Bronchial epithelial cell (primary cell): ENCODE measurements around the gene STARD10. TPM values are rescaled to one million over a fixed set of nuclear protein-coding genes. Genes with fewer than 3 reads are reported as not detected.

ENCODE experiments used
- DNase-seq: peaks from one replicate; pipeline ENCODE4 v3.0.0-alpha.2; 2010; ENCODE audit warnings: low read depth
- FAIRE-seq: peaks from 2 replicates; lab custom pipeline; 2011; peaks lifted over from hg19 to GRCh38; lab: Jason Lieb, UNC
- H3K27me3 ChIP-seq: 2 replicates; pipeline ENCODE4 v1.5.1; 2011; ENCODE audit warnings: low read length; ENCODE audit not compliant: control insufficient read depth, insufficient read depth
- H3K36me3 ChIP-seq: 2 replicates; pipeline ENCODE4 v1.5.1; 2011; ENCODE audit warnings: low read length; ENCODE audit not compliant: control insufficient read depth, insufficient read depth
- H3K4me3 ChIP-seq: 2 replicates; pipeline ENCODE4 v1.5.1; 2011; ENCODE audit warnings: mild to moderate bottlenecking, low read depth, low read length, control low read depth
- CTCF ChIP-seq: IDR thresholded peaks from 2 replicates; pipeline ENCODE4 v1.5.1; 2011; ENCODE audit warnings: mild to moderate bottlenecking, moderate library complexity, low read length, control low read depth, inconsistent platforms; ENCODE audit not compliant: insufficient read depth, severe bottlenecking
- total RNA-seq: library from RNA; depleted of rRNA; stranded (reverse); fragments of >200 nt; gene quantifications from 2 replicates; pipeline ENCODE4 v1.2.1, GENCODE V29; 2014

The STARD10 gene
- total RNA-seq, 1 donor from 2014 or later: 118 TPM

- no peak for TF ChIP-seq CTCF
- no peak for FAIRE-seq
These were observed 72.6 kb downstream of the STARD10 start for GRCh38 chr11:72721276-72721675.

GRCh38 chr11:72720784-72721183 lies 73.1 kb downstream of the STARD10 start:
- DNase-seq (no peak), FAIRE-seq (no peak)
- Histone ChIP-seq H3K4me3 (peak overlapping the region; percentile 52), H3K36me3 (peaks cover 18% of the 10 kb centered on the region), H3K27me3 (no peaks in the 10 kb centered on the region)
- TF ChIP-seq CTCF: no peak

More at GRCh38 chr11:72721276-72721675, 72.6 kb downstream of the STARD10 start:
- Histone ChIP-seq H3K4me3 (peak overlapping the region; percentile 52), H3K27me3 (no peaks in the 10 kb centered on the region), H3K36me3 (peaks cover 18% of the 10 kb centered on the region)
- DNase-seq: no peak

- no peak for TF ChIP-seq CTCF
- FAIRE-seq: no peak
- peak overlapping the region; percentile 52 for H3K4me3 ChIP-seq
- DNase-seq: no peak
- no peaks in the 10 kb centered on the region for H3K27me3 ChIP-seq
- peaks cover 19% of the 10 kb centered on the region for H3K36me3 ChIP-seq
These were observed 73.8 kb downstream of the STARD10 start for GRCh38 chr11:72720047-72720446.

- no peak for FAIRE-seq
- H3K4me3 ChIP-seq: no peak overlapping the region
- no peak for DNase-seq
- peaks cover 20% of the 10 kb centered on the region for H3K36me3 ChIP-seq
- no peaks in the 10 kb centered on the region for H3K27me3 ChIP-seq
- TF ChIP-seq CTCF: no peak
These were observed 74.3 kb downstream of the STARD10 start for GRCh38 chr11:72719551-72719950.

- Histone ChIP-seq H3K4me3 (no peak overlapping the region), H3K36me3 (peaks cover 22% of the 10 kb centered on the region), H3K27me3 (no peaks in the 10 kb centered on the region)
- TF ChIP-seq CTCF: no peak
- no peak for DNase-seq
- no peak for FAIRE-seq
These were observed 74.7 kb downstream of the STARD10 start for GRCh38 chr11:72719144-72719543.

- FAIRE-seq: no peak
- Histone ChIP-seq H3K4me3 (no peak overlapping the region), H3K36me3 (peaks cover 26% of the 10 kb centered on the region), H3K27me3 (no peaks in the 10 kb centered on the region)
- DNase-seq: no peak
- no peak for TF ChIP-seq CTCF
These were observed 75.7 kb downstream of the STARD10 start for GRCh38 chr11:72718101-72718501.
